K562 (cell line): ENCODE results near the gene SRD5A1.

Experiments used
- CTCF ChIP-seq, 3 experiments: IDR thresholded peaks in 2 of 3; conservative IDR thresholded peaks in 1 of 3; 2 replicates each; pipeline ENCODE4 v1.5.1; 2011 to 2012; ENCODE audit warnings: low read length in 3 of 3, mild to moderate bottlenecking in 3 of 3, control low read depth in 2 of 3, improper control_type of control experiment in 1 of 3, inconsistent platforms in 1 of 3, low read depth in 1 of 3, mixed read lengths in 1 of 3, moderate library complexity in 1 of 3; ENCODE audit not compliant: insufficient read depth in 2 of 3
- CXXC5 ChIP-seq: fragments of 250-450 bp; sonication (Bioruptor Pico); IDR thresholded peaks from 2 replicates; pipeline ENCODE4 v1.8.0; 2022; ENCODE audit warnings: inconsistent platforms, mild to moderate bottlenecking, moderate library complexity
- HIVEP1 ChIP-seq: fragments of 250-450 bp; sonication (Bioruptor Pico); IDR thresholded peaks from 2 replicates; pipeline ENCODE4 v1.4.0; 2020; ENCODE audit warnings: mild to moderate bottlenecking
- MEF2A ChIP-seq: IDR thresholded peaks from 2 replicates; pipeline ENCODE4 v1.6.1; 2011; ENCODE audit warnings: low read depth, mild to moderate bottlenecking, low read length, moderate library complexity; ENCODE audit not compliant: control insufficient read depth
- STAG1 ChIP-seq: sonication (generic); formaldehyde crosslinking; IDR thresholded peaks from 2 replicates; pipeline ENCODE4 v1.5.0; 2020; ENCODE audit warnings: missing genetic modification reagents, borderline replicate concordance
- TGIF2 ChIP-seq: sonication (generic); formaldehyde crosslinking; IDR thresholded peaks from 2 replicates; pipeline ENCODE4 v1.8.1; 2022; ENCODE audit warnings: mild to moderate bottlenecking, missing genetic modification reagents, moderate library complexity
- ZNF274 ChIP-seq: IDR thresholded peaks from 2 replicates; pipeline ENCODE4 v1.6.1; 2011; ENCODE audit warnings: low read depth, mild to moderate bottlenecking, low read length, moderate library complexity, borderline replicate concordance
- ZNF311 ChIP-seq: fragments of 250-450 bp; sonication (Bioruptor Pico); IDR thresholded peaks from 2 replicates; pipeline ENCODE4 v1.4.0; 2020; ENCODE audit warnings: mild to moderate bottlenecking, moderate library complexity
- TF ChIP-seq, protein P1 (sequence below): fragments of 150-350 bp; IDR thresholded peaks from 2 replicates; pipeline ENCODE4 v1.6.1; 2014; ENCODE audit warnings: low read depth, mild to moderate bottlenecking, low read length, borderline replicate concordance
- TF ChIP-seq, protein P2 (sequence below): fragments of 450-650 bp; IDR thresholded peaks from 2 replicates; pipeline ENCODE4 v1.6.1; 2016

- TF ChIP-seq STAG1 (CRISPR knock-in tag) (no peak), TGIF2 (CRISPR knock-in tag) (no peak), ZNF311 (CRISPR knock-in tag) (no peak), CXXC5 (CRISPR knock-in tag) (no peak), HIVEP1 (CRISPR knock-in tag) (no peak), CTCF (IDR thresholded peaks at IDR 0.05 in 2 of 3, conservative IDR thresholded peaks at IDR 0.05 in 1 of 3; ENCODE audit: insufficient read depth in 2 of 3, low read depth in 1 of 3, low read length in 3 of 3) (no peak), ZNF274 (no peak), MEF2A (no peak)
- TF ChIP-seq, protein P1, sequence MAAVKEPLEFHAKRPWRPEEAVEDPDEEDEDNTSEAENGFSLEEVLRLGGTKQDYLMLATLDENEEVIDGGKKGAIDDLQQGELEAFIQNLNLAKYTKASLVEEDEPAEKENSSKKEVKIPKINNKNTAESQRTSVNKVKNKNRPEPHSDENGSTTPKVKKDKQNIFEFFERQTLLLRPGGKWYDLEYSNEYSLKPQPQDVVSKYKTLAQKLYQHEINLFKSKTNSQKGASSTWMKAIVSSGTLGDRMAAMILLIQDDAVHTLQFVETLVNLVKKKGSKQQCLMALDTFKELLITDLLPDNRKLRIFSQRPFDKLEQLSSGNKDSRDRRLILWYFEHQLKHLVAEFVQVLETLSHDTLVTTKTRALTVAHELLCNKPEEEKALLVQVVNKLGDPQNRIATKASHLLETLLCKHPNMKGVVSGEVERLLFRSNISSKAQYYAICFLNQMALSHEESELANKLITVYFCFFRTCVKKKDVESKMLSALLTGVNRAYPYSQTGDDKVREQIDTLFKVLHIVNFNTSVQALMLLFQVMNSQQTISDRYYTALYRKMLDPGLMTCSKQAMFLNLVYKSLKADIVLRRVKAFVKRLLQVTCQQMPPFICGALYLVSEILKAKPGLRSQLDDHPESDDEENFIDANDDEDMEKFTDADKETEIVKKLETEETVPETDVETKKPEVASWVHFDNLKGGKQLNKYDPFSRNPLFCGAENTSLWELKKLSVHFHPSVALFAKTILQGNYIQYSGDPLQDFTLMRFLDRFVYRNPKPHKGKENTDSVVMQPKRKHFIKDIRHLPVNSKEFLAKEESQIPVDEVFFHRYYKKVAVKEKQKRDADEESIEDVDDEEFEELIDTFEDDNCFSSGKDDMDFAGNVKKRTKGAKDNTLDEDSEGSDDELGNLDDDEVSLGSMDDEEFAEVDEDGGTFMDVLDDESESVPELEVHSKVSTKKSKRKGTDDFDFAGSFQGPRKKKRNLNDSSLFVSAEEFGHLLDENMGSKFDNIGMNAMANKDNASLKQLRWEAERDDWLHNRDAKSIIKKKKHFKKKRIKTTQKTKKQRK = no peak
- TF ChIP-seq, protein P2, sequence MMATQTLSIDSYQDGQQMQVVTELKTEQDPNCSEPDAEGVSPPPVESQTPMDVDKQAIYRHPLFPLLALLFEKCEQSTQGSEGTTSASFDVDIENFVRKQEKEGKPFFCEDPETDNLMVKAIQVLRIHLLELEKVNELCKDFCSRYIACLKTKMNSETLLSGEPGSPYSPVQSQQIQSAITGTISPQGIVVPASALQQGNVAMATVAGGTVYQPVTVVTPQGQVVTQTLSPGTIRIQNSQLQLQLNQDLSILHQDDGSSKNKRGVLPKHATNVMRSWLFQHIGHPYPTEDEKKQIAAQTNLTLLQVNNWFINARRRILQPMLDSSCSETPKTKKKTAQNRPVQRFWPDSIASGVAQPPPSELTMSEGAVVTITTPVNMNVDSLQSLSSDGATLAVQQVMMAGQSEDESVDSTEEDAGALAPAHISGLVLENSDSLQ = no peak
Measured at GRCh38 chr5:6599739-6600138, 33.5 kb upstream of the SRD5A1 start.
